Lung (tissue), 12 donors: Measurements from ENCODE around the gene CDK7. TPM values are rescaled to one million over a fixed set of nuclear protein-coding genes. Genes with fewer than 3 reads are reported as not detected.

Source experiments
- ATAC-seq: fragments of 200-7000 bp; cut with Tn5 transposase; one replicate; pipeline ENCODE4 v1.9.1; 2020; ENCODE audit warnings: moderate number of reproducible peaks; ENCODE audit not compliant: insufficient read depth, low FRiP score
- DNase-seq, 3 donors: peaks; one replicate each; pipeline ENCODE4 v3.0.0-alpha.2; 2013 to 2017
- H3K27ac ChIP-seq, 2 donors: one replicate each; pipeline ENCODE4 v1.5.1; 2013; ENCODE audit warnings: mild to moderate bottlenecking in 2 of 2, moderate library complexity in 2 of 2, control low read depth in 1 of 2, inconsistent platforms in 1 of 2, low read depth in 1 of 2, low read length in 1 of 2
- H3K27me3 ChIP-seq, 3 donors: one replicate each; pipeline ENCODE4 v1.5.1; 2013; ENCODE audit warnings: low read length in 2 of 3; ENCODE audit not compliant: control insufficient read depth in 3 of 3, insufficient read depth in 3 of 3
- H3K36me3 ChIP-seq, 4 donors: one replicate each; pipeline ENCODE4 v1.5.1; 2013; ENCODE audit warnings: low read length in 4 of 4, mild to moderate bottlenecking in 1 of 4, moderate library complexity in 1 of 4; ENCODE audit not compliant: control insufficient read depth in 4 of 4, insufficient read depth in 4 of 4
- H3K4me1 ChIP-seq, 5 donors: one replicate each; pipeline ENCODE4 v1.5.1; 2013; ENCODE audit warnings: low read length in 5 of 5, mild to moderate bottlenecking in 2 of 5, moderate library complexity in 1 of 5; ENCODE audit not compliant: control insufficient read depth in 5 of 5, insufficient read depth in 5 of 5
- H3K4me3 ChIP-seq: one replicate; pipeline ENCODE4 v1.5.1; 2013; ENCODE audit warnings: mild to moderate bottlenecking, control low read depth, moderate library complexity
- H3K9ac ChIP-seq, 2 donors: one replicate each; pipeline ENCODE4 v1.5.1; 2013; ENCODE audit warnings: low read length in 2 of 2, control low read depth in 1 of 2; ENCODE audit not compliant: insufficient read depth in 1 of 2
- H3K9me3 ChIP-seq, 4 donors: one replicate each; pipeline ENCODE4 v1.5.1; 2013; ENCODE audit warnings: low read length in 3 of 4, mild to moderate bottlenecking in 1 of 4, moderate library complexity in 1 of 4; ENCODE audit not compliant: control insufficient read depth in 4 of 4, insufficient read depth in 3 of 4
- CTCF ChIP-seq: IDR thresholded peaks from 2 replicates; pipeline ENCODE4 v1.5.1; 2012; ENCODE audit warnings: mild to moderate bottlenecking; ENCODE audit errors: control extremely low read depth, extremely low read depth
- WGBS, 2 donors: extraction: QIAGEN DNeasy Blood & Tissue Kit; methylation state at CpG; one replicate each; pipeline ENCODE4 v1.1.7; 2013; 5-methylcytosine and 5-hydroxymethylcytosine counted together
- polyA plus RNA-seq, 2 donors: library from polyadenylated mRNA; stranded (reverse); fragments of 200-250 nt; gene quantifications; one replicate each; pipeline ENCODE4 v1.2.1, GENCODE V29; 2013
- total RNA-seq, 2 donors: library from RNA; depleted of rRNA in 1 of 2; stranded (reverse); fragments of >200 nt in 1 of 2; gene quantifications; one replicate each; pipeline ENCODE4 v1.2.1, GENCODE V29; 2014 to 2021
- donor health status: control.
- donor health status: control.
- donor health status: Bipolar disorder and iron deficiency.
- donor health status: healthy.
- donor health status: DM: yes; HTN: yes; CAD: no.

Gene CDK7
- total and polyA plus RNA-seq, 4 donors: 21.9 to 53.2 (median 30.0) TPM

- Histone ChIP-seq H3K27ac (no peak overlapping the region), H3K9ac (no peak overlapping the region), H3K4me1 (peaks cover 0 to 4% (median 0%) of the 10 kb centered on the region in 5 donors), H3K36me3 (peaks cover 0 to 8% (median 2%) of the 10 kb centered on the region in 4 donors), H3K4me3 (no peak overlapping the region), H3K9me3 (no peaks in the 10 kb centered on the region), H3K27me3 (no peaks in the 10 kb centered on the region)
- DNase-seq (no peak), ATAC-seq (no peak)
- TF ChIP-seq CTCF: no peak
- WGBS, 2 donors: 89 to 93% methylated on average over 8 of the region's 8 CpGs
These were observed 7.7 kb downstream of the CDK7 start for GRCh38 chr5:69242215-69242927.

- no peak overlapping the region for H3K9ac ChIP-seq
- no peaks in the 10 kb centered on the region for H3K27me3 ChIP-seq
- WGBS, 2 donors: 97 to 99% methylated on average over 5 of the region's 5 CpGs
- no peaks in the 10 kb centered on the region for H3K36me3 ChIP-seq
- TF ChIP-seq CTCF: no peak
- H3K4me1 ChIP-seq: peaks cover 0 to 1% (median 0%) of the 10 kb centered on the region in 5 donors
- no peak overlapping the region for H3K4me3 ChIP-seq
- no peak for ATAC-seq
- H3K9me3 ChIP-seq: peaks cover 0 to 4% (median 0%) of the 10 kb centered on the region in 4 donors
- no peak for DNase-seq
- no peak overlapping the region for H3K27ac ChIP-seq
These were observed 10.3 kb downstream of the CDK7 start for GRCh38 chr5:69245031-69245430.

- 92 to 98% methylated on average over 2 of the region's 2 CpGs for WGBS, 2 donors
These were observed 13.3 kb downstream of the CDK7 start for GRCh38 chr5:69248019-69248418.

More at GRCh38 chr5:69248019-69248418, 13.3 kb downstream of the CDK7 start:
- ATAC-seq (no peak), DNase-seq (no peak)
- Histone ChIP-seq H3K36me3 (peaks cover 0 to 3% (median 0%) of the 10 kb centered on the region in 4 donors), H3K27ac (no peak overlapping the region), H3K9ac (no peak overlapping the region), H3K27me3 (no peaks in the 10 kb centered on the region), H3K4me3 (no peak overlapping the region), H3K4me1 (peaks cover 0 to 6% (median 0%) of the 10 kb centered on the region in 5 donors), H3K9me3 (peaks cover 0 to 4% (median 0%) of the 10 kb centered on the region in 4 donors)
- no peak for TF ChIP-seq CTCF
